ENCODE results near the gene FNBP1.

FNBP1 gene

DNA sequence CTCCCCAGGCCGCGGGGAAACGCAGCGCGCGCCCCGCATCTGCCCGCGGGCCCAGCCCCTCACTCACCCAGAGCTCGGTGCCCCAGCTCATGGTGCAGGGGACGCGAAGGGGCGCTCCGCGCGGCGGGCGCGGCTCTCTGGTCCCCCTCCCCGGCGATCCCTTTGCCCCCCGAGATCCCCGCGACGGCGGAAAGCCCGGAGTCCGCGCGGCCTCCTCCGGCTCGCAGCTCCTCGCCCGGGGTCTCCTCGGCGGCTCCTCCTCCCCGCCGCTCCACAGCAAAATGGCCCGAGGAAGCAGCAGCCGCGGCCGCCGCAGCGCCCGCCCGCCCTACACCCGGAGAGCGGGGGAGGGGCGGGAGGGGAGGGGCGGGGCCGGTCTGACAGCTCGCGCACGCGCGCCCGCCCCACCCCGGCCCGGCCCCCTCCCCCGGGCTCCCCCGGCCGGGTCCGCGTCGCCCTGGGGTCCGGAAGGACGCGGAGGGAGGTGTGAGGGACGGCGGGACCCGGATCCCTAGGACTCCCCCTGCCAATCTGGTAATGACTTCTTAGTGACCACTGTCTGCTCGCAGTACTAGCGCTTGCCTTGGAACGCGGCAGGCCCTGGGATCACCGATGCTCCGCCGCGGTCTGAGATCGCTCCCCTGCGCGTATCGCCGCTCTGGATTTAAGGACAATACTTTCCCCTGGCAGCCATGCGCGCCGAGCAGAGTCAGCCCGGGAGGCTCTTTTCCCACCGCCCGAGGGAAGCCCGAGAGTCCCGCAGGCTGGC is at the start of gene FNBP1:
TSS of gene FNBP1 (minus strand) at position 305 of the 769 bp plus-strand sequence. CDS start at position 91, 214 bp downstream.
- DNase-seq (ENCODE audit: low read depth in 2 of 2, low spot score in 1 of 2): peak; percentile 41 to 60

DNA sequence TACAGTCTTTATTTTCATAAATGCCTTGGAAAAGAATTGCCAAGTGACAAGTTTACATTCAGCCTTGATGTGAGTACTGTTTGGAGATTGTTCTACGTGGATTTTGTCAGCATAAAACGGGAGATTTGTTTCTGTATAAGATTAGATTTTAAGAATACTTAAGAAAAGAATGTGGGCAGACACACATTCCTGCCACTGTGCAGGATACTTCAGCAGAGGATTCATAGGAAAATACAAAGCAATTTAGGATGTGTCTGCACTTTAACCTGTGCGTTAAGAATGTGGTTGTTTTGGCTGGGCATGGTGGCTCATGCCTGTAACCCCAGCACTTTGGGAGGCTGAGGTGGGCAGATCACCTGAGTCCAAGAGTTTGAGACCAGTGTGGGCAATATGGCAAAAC is 47.9 kb upstream of the FNBP1 start:
- DNase-seq (ENCODE audit: low read depth in 2 of 2, low spot score in 1 of 2): no peak

- no peak for DNase-seq (ENCODE audit: low read depth in 2 of 2, low spot score in 1 of 2)
These were observed 46.2 kb upstream of the FNBP1 start for GRCh38 chr9:130089141-130089540.

DNA sequence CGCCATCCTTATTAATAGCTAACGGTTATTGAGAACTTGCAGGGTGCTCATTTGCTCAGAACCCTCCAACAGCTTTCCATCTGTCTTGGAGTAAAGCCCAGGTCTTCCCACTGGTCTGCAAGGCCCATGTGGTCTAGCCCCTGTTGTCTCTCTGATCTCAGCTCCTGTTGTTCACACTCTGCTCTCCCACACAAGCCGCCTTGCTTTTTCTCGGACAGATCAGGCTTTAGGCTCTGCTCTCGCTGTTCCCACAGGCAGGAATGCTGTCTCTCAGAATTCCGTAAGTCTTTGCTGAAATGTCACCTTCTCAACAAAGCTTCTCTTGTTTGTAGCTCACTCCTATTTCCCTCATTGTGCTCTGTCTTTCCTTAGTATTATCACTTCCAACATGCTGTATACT is 45.1 kb upstream of the FNBP1 start:
- no peak for DNase-seq (ENCODE audit: low read depth in 2 of 2, low spot score in 1 of 2)

DNA sequence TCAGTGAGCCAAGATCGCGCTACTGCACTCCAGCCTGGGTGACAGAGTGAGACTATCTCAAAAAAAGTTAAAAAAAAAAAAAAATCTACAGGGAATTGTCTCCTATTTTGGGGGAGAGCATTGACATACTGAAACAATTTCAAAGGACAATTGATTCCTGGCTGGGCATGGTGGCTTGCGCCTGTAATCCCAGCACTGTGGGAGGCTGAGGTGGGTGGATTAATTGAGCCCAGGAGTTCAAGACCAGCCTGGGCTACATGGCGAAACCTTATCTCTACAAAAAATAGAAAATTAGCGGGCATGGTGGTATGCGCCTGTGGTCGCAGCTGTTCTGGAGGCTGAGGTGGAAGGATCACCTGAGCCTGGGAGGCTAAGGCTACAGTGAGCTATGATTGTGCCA is 41.3 kb upstream of the FNBP1 start:
- no peak for DNase-seq (ENCODE audit: low read depth in 2 of 2, low spot score in 1 of 2)

- DNase-seq (ENCODE audit: low read depth in 2 of 2, low spot score in 1 of 2): no peak
These were observed 35.6 kb upstream of the FNBP1 start for GRCh38 chr9:130078547-130078946.

GRCh38 chr9:130073373-130073772 is 30.4 kb upstream of the FNBP1 start:
- DNase-seq (ENCODE audit: low read depth in 2 of 2, low spot score in 1 of 2): no peak

DNA sequence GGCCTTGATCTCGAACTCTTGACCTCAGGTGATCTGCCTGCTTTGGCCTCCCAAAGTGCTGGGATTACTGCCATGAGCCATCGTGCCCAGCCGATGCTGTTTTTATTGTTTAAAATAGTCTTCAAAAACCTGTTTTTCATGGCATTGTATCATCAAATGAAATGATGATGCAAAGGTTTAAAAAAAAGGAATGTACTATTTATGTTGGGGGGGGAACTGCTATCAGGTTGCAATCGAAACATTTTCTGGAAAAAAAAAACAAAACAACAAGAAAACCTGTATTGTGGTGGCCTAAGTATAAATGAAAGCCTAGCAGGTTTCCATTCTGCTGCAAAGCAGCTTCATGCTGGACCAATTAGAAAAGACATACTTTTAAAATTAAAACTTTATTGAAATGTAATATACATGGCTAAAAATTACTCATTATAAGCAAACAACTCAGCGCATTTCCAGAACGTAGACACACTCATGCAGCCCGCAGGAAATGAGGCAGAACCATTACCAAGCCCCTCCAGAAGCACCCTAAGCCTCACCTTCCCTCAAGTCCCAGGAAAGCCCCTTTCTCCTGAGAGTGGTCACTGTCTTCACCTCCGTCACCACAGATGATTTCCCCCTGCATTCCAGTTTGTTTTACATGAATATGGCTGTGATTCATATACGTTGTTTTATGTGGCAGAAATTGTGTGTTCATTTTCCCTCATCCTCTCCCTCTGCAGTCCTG is 29.7 kb upstream of the FNBP1 start:
- DNase-seq (ENCODE audit: low read depth in 2 of 2, low spot score in 1 of 2): no peak

GRCh38 chr9:130069048-130069447 is 26.1 kb upstream of the FNBP1 start:
- DNase-seq (ENCODE audit: low read depth in 2 of 2, low spot score in 1 of 2): no peak

DNA sequence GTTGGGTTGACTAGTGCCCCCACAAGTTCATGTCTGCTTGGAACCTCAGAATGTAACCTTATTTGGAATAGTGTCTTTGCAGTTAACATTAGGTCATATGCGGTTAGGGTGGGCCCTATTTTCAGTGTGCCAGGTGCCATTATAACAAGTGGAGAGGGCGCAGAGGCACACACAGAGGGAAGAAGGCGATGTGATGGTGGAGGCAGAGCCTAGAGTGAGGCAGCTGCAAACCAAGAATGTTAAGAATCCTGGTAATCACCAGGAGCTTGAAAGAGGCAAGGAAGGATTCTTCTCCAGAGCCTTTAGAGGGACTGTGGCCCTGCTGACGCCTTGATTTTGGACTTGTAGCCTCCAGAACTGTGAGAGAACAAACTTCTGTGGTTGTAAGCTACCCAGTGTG is 21.6 kb upstream of the FNBP1 start:
- DNase-seq (ENCODE audit: low read depth in 2 of 2, low spot score in 1 of 2): no peak

GRCh38 chr9:130062750-130063149 is 19.8 kb upstream of the FNBP1 start:
- DNase-seq (ENCODE audit: low read depth in 2 of 2, low spot score in 1 of 2): no peak

DNA sequence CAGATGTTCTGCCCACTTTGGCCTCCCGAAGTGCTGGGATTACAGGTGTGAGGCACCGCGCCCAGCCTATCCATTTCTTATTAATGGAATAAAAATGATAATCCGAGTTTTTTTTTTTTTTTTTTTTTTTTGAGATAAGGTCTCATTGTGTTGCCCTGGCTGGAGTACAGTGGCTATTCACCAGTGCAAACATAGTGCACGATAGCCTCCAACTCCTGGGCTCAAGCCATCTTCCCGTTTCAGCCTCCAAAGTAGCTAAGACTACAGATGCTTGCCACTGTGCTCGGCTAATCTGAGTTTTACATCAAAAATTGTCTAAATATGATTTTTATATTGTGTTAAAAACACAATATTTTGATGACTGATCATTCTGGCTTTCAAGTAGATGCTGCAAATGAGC is 17.3 kb upstream of the FNBP1 start:
- DNase-seq (ENCODE audit: low read depth in 2 of 2, low spot score in 1 of 2): no peak

DNA sequence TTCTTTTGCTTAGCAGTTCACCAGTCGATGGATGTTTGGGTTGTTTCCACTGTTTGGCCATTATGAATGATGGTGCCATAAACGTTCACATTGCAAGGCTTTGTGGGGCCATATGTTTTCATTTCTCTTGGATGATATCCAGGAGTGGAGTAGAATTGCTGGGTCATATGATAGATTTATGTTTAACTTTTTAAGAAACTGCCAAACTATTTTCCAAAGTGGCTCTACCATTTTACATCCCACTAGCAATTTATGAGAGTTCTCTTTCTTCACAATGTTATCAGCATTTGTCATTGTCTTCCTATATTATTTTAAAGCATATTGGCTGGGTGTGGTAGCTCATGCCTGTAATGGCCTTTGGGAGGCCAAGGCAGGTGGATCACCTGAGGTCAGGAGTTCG is 15.9 kb upstream of the FNBP1 start:
- DNase-seq (ENCODE audit: low read depth in 2 of 2, low spot score in 1 of 2): no peak

- no peak for DNase-seq (ENCODE audit: low read depth in 2 of 2, low spot score in 1 of 2)
These were observed 15.2 kb upstream of the FNBP1 start for GRCh38 chr9:130058154-130058553.

- no peak for DNase-seq (ENCODE audit: low read depth in 2 of 2, low spot score in 1 of 2)
These were observed 11.8 kb upstream of the FNBP1 start for GRCh38 chr9:130054820-130055219.

DNA sequence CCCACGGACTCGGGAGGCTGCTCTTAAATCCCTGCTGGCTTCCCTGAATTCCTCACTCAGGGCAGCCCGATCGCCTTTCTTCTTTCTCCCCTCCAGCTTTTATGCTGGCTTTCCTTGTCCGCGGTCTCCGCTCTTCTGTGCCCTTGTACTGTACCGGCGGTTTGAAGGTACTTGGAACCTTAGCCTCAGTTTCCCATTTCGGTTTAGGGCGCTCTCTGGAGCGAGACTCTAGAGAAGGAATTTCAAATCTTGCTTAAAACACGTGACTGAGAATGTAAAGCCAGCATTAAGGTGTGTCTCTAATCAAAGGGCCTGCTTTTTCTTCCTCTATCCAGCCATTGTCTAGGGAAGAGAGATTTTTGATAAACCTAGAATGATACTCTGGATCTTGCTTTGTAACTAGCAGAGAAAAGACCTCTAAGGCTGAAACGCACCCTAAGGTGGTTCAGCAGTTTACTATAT is 11.4 kb upstream of the FNBP1 start:
- no peak for DNase-seq (ENCODE audit: low read depth in 2 of 2, low spot score in 1 of 2)

- peak; percentile 51 to 63 for DNase-seq (ENCODE audit: low read depth in 2 of 2, low spot score in 1 of 2)
These were observed 10.7 kb upstream of the FNBP1 start, which contains the start of gene GPR107 for GRCh38 chr9:130053504-130054324. TSS of gene GPR107 (plus strand) at chr9:130053906. CDS start at chr9:130053933, 27 bp downstream.

DNA sequence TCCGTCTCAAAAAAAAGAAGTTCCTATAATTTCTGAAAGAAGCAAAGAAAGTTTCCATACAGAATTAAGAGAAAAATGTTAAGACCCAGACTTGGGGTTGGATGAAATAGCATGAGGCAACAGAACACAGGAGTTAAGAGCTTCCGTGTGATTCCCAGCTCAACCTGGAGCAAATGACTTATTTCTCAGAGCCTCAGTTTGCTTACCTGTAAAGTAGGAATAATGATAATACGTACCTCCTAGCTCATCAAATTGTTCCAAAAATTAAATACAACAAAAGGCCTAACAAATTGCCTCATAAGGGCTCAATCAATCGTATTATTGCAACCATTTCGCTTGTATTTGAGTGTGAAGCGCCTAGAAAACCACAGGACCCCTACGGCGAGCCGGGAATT is 10.1 kb upstream of the FNBP1 start:
- no peak for DNase-seq (ENCODE audit: low read depth in 2 of 2, low spot score in 1 of 2)

- no peak for DNase-seq (ENCODE audit: low read depth in 2 of 2, low spot score in 1 of 2)
These were observed 8.9 kb upstream of the FNBP1 start for GRCh38 chr9:130051855-130052254.

GRCh38 chr9:130050462-130050861 is 7.5 kb upstream of the FNBP1 start:
- DNase-seq (ENCODE audit: low read depth in 2 of 2, low spot score in 1 of 2): no peak

- no peak for DNase-seq (ENCODE audit: low read depth in 2 of 2, low spot score in 1 of 2)
These were observed 6.6 kb upstream of the FNBP1 start for GRCh38 chr9:130049431-130050210.

Measured in stimulated activated CD8-positive, alpha-beta memory T cell treated with anti-CD3 and anti-CD28 coated beads, Interleukin-4, amount 100 ng/mL, for 4 hours (primary cell).